Lung (tissue), 12 donors: ENCODE results near the gene CDR2. TPM values are rescaled to one million over a fixed set of nuclear protein-coding genes. Genes with fewer than 3 reads are reported as not detected.
"Not testable (repeated sequence)": the region's sequence is repeated elsewhere in the genome, so short reads cannot be mapped to it uniquely, and the experiment has no call there.

Experiments used
- ATAC-seq: fragments of 200-7000 bp; cut with Tn5 transposase; one replicate; pipeline ENCODE4 v1.9.1; 2020; ENCODE audit warnings: moderate number of reproducible peaks; ENCODE audit not compliant: insufficient read depth, low FRiP score
- DNase-seq, 3 donors: peaks; one replicate each; pipeline ENCODE4 v3.0.0-alpha.2; 2013 to 2017
- H3K27ac ChIP-seq, 2 donors: one replicate each; pipeline ENCODE4 v1.5.1; 2013; ENCODE audit warnings: mild to moderate bottlenecking in 2 of 2, moderate library complexity in 2 of 2, control low read depth in 1 of 2, inconsistent platforms in 1 of 2, low read depth in 1 of 2, low read length in 1 of 2
- H3K27me3 ChIP-seq, 3 donors: one replicate each; pipeline ENCODE4 v1.5.1; 2013; ENCODE audit warnings: low read length in 2 of 3; ENCODE audit not compliant: control insufficient read depth in 3 of 3, insufficient read depth in 3 of 3
- H3K36me3 ChIP-seq, 4 donors: one replicate each; pipeline ENCODE4 v1.5.1; 2013; ENCODE audit warnings: low read length in 4 of 4, mild to moderate bottlenecking in 1 of 4, moderate library complexity in 1 of 4; ENCODE audit not compliant: control insufficient read depth in 4 of 4, insufficient read depth in 4 of 4
- H3K4me1 ChIP-seq, 5 donors: one replicate each; pipeline ENCODE4 v1.5.1; 2013; ENCODE audit warnings: low read length in 5 of 5, mild to moderate bottlenecking in 2 of 5, moderate library complexity in 1 of 5; ENCODE audit not compliant: control insufficient read depth in 5 of 5, insufficient read depth in 5 of 5
- H3K4me3 ChIP-seq: one replicate; pipeline ENCODE4 v1.5.1; 2013; ENCODE audit warnings: mild to moderate bottlenecking, control low read depth, moderate library complexity
- H3K9ac ChIP-seq, 2 donors: one replicate each; pipeline ENCODE4 v1.5.1; 2013; ENCODE audit warnings: low read length in 2 of 2, control low read depth in 1 of 2; ENCODE audit not compliant: insufficient read depth in 1 of 2
- H3K9me3 ChIP-seq, 4 donors: one replicate each; pipeline ENCODE4 v1.5.1; 2013; ENCODE audit warnings: low read length in 3 of 4, mild to moderate bottlenecking in 1 of 4, moderate library complexity in 1 of 4; ENCODE audit not compliant: control insufficient read depth in 4 of 4, insufficient read depth in 3 of 4
- WGBS, 2 donors: extraction: QIAGEN DNeasy Blood & Tissue Kit; methylation state at CpG; one replicate each; pipeline ENCODE4 v1.1.7; 2013; 5-methylcytosine and 5-hydroxymethylcytosine counted together
- polyA plus RNA-seq, 2 donors: library from polyadenylated mRNA; stranded (reverse); fragments of 200-250 nt; gene quantifications; one replicate each; pipeline ENCODE4 v1.2.1, GENCODE V29; 2013
- total RNA-seq, 2 donors: library from RNA; depleted of rRNA in 1 of 2; stranded (reverse); fragments of >200 nt in 1 of 2; gene quantifications; one replicate each; pipeline ENCODE4 v1.2.1, GENCODE V29; 2014 to 2021
- TF ChIP-seq, protein P1 (sequence below): IDR thresholded peaks from 2 replicates; pipeline ENCODE4 v1.5.1; 2012; ENCODE audit warnings: mild to moderate bottlenecking; ENCODE audit errors: control extremely low read depth, extremely low read depth
- donor health status: control.
- donor health status: control.
- donor health status: Bipolar disorder and iron deficiency.
- donor health status: healthy.
- donor health status: DM: yes; HTN: yes; CAD: no.

The CDR2 gene
- total and polyA plus RNA-seq, 4 donors, result 11.3 to 27.0 (median 14.0) TPM

DNA sequence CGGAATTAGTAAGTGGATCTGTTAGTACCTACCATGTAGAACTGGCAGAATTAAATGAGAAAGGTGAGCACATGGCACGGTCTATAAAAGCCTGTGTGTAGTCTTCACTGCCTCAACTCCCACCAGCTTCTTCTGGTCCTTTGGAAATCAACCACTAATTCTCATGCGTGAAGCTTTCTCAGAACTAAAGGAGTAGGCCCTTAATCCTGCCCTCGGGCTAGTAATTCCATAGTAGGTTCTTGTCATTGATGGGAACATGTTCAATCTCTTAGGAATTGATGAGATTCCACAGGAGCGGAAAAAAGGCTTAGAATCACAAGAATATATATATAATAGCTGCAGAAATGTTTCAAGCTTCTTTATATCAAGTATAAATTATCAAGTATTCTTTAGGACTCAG, 21.7 kb downstream of the CDR2 start:
- WGBS, 2 donors, result 88 to 92% methylated on average over 5 of the region's 5 CpGs
- Histone ChIP-seq H3K4me3 (no peak overlapping the region), H3K9me3 (no peaks in the 10 kb centered on the region), H3K27me3 (no peaks in the 10 kb centered on the region), H3K36me3 (peaks cover 4 to 19% (median 17%) of the 10 kb centered on the region in 4 donors), H3K9ac (no peak overlapping the region), H3K27ac (no peak overlapping the region), H3K4me1 (peaks cover 0 to 6% (median 0%) of the 10 kb centered on the region in 5 donors)
- ATAC-seq, result no peak
- no peak for DNase-seq
- TF ChIP-seq, protein P1, sequence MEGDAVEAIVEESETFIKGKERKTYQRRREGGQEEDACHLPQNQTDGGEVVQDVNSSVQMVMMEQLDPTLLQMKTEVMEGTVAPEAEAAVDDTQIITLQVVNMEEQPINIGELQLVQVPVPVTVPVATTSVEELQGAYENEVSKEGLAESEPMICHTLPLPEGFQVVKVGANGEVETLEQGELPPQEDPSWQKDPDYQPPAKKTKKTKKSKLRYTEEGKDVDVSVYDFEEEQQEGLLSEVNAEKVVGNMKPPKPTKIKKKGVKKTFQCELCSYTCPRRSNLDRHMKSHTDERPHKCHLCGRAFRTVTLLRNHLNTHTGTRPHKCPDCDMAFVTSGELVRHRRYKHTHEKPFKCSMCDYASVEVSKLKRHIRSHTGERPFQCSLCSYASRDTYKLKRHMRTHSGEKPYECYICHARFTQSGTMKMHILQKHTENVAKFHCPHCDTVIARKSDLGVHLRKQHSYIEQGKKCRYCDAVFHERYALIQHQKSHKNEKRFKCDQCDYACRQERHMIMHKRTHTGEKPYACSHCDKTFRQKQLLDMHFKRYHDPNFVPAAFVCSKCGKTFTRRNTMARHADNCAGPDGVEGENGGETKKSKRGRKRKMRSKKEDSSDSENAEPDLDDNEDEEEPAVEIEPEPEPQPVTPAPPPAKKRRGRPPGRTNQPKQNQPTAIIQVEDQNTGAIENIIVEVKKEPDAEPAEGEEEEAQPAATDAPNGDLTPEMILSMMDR, result no peak

DNA sequence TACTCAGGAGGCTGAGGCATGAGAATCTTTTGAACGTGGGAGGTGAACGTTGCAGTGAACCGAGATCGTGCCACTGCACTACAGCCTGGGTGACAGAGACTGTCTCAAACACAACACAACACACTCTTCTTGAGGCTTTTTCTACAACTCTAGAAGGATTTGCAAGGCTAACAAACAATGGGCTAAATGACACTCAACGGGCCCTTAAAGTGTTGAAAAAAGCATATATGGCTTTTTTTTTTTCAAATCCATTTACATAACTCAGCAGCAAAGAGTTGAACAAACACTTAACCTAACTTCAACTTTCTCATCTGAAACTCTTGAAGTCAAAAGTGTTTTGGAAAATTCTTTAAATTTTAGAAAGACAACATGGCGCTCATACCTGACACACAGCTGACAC, 22.3 kb downstream of the CDR2 start:
- Histone ChIP-seq H3K27ac (no peak overlapping the region), H3K9me3 (no peaks in the 10 kb centered on the region), H3K36me3 (peaks cover 9 to 25% (median 20%) of the 10 kb centered on the region in 4 donors), H3K9ac (no peak overlapping the region), H3K4me1 (peaks cover 0 to 6% (median 0%) of the 10 kb centered on the region in 5 donors), H3K27me3 (no peaks in the 10 kb centered on the region), H3K4me3 (no peak overlapping the region)
- no peak for ATAC-seq
- TF ChIP-seq, protein P1, result no peak
- WGBS, 2 donors, result 73 to 95% methylated on average over 6 of the region's 6 CpGs
- DNase-seq, result peak in 2 of 3 donors; percentile 31 to 59

DNA sequence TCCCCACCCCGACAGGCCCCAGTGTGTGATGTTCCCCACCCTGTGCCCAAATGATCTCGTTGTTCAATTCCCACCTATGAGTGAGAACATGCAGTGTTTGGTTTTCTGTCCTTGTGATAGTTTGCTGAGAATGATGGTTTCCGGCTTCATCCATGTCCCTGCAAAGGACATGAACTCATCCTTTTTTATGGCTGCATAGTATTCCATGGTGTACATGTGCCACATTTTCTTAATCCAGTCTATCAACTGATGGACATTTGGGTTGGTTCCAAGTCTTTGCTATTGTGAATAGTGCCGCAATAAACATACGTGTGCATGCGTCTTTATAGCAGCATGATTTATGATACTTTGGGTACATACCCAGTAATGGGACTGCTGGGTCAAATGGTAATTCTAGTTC, 23.4 kb downstream of the CDR2 start:
- not testable (repeated sequence) for H3K9me3 ChIP-seq, H3K27ac ChIP-seq, H3K4me1 ChIP-seq, H3K27me3 ChIP-seq, H3K9ac ChIP-seq, H3K4me3 ChIP-seq, DNase-seq, ATAC-seq
- H3K36me3 ChIP-seq, result peaks cover 15 to 32% (median 24%) of the 10 kb centered on the region in 4 donors
- WGBS, 2 donors, result 95 to 99% methylated on average over 6 of the region's 6 CpGs

DNA sequence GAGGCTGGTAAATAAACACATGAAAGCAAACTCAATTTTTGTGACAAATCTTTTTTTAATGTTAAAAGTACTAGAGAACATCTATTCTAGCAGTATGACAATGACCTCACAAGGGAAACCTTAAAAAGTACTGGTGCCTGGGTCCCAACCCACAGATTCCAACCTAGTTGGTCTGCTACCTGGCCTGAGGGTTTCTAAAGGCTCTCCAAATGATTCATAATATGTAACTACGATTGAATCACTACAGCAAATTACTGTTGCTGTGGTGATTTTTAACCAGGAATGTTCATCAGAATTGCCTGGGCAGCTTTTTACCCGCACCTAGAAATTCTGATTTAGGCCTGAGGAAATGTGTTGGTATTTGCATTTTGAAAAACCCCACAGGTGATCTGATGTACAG, 26.1 kb downstream of the CDR2 start:
- H3K9ac ChIP-seq, result no peak overlapping the region
- TF ChIP-seq, protein P1, result no peak
- H3K9me3 ChIP-seq, result no peaks in the 10 kb centered on the region
- no peak overlapping the region for H3K4me3 ChIP-seq
- WGBS, 2 donors, result 87 to 97% methylated on average over 2 of the region's 2 CpGs
- DNase-seq, result no peak
- peaks cover 13 to 35% (median 23%) of the 10 kb centered on the region in 4 donors for H3K36me3 ChIP-seq
- peaks cover 0 to 5% (median 0%) of the 10 kb centered on the region in 5 donors for H3K4me1 ChIP-seq
- no peaks in the 10 kb centered on the region for H3K27me3 ChIP-seq
- H3K27ac ChIP-seq, result no peak overlapping the region
- ATAC-seq, result no peak
